HUDEP-2 (cell line): Measurements from ENCODE around the gene MVB12B.

Source experiments
- DNase-seq, 76 experiments: peaks; one replicate each; lab custom pipeline; 2025; ENCODE audit not compliant: unreplicated experiment in 76 of 76; lab: John Stamatoyannopoulos, UW

The MVB12B gene

GRCh38 chr9:126380447-126380846 is 53.8 kb downstream of the MVB12B start:
- no peak for DNase-seq

GRCh38 chr9:126381195-126381594 is 54.6 kb downstream of the MVB12B start:
- no peak for DNase-seq

- DNase-seq: no peak
Observed at GRCh38 chr9:126383406-126384046, 56.9 kb downstream of the MVB12B start.

- no peak for DNase-seq
Observed at GRCh38 chr9:126384926-126385325, 58.3 kb downstream of the MVB12B start.

GRCh38 chr9:126386088-126386487 is 59.5 kb downstream of the MVB12B start:
- DNase-seq: peak in 3 of 76 experiments; percentile 4 to 17 (median 6)

GRCh38 chr9:126386776-126387175 is 60.1 kb downstream of the MVB12B start:
- no peak for DNase-seq

- DNase-seq: no peak
Observed at GRCh38 chr9:126388964-126389708, 62.5 kb downstream of the MVB12B start.

GRCh38 chr9:126389992-126390391 is 63.4 kb downstream of the MVB12B start:
- DNase-seq: no peak

- DNase-seq: no peak
Observed at GRCh38 chr9:126390923-126391322, 64.3 kb downstream of the MVB12B start.

GRCh38 chr9:126391713-126392661 is 65.4 kb downstream of the MVB12B start:
- no peak for DNase-seq

GRCh38 chr9:126392662-126393371 is 66.2 kb downstream of the MVB12B start:
- no peak for DNase-seq

GRCh38 chr9:126393876-126394275 is 67.2 kb downstream of the MVB12B start:
- no peak for DNase-seq

GRCh38 chr9:126394802-126395201 is 68.2 kb downstream of the MVB12B start:
- DNase-seq: no peak

- peak in 1 of 76 experiments; percentile 5 for DNase-seq
Observed at GRCh38 chr9:126395439-126396212, 69.0 kb downstream of the MVB12B start.

GRCh38 chr9:126397056-126397455 is 70.4 kb downstream of the MVB12B start:
- DNase-seq: no peak

GRCh38 chr9:126398403-126399058 is 71.9 kb downstream of the MVB12B start:
- peak in 52 of 76 experiments; percentile 3 to 74 (median 36) for DNase-seq

- DNase-seq: peak in 9 of 76 experiments; percentile 2 to 29 (median 10)
Observed at GRCh38 chr9:126399251-126399650, 72.6 kb downstream of the MVB12B start.

GRCh38 chr9:126399789-126400188 is 73.2 kb downstream of the MVB12B start:
- DNase-seq: no peak

GRCh38 chr9:126400571-126400970 is 73.9 kb downstream of the MVB12B start:
- no peak for DNase-seq
